ENCODE measurements around the gene ARHGAP8.

ARHGAP8 gene

GRCh38 chr22:44776605-44777363, 24.4 kb downstream of the ARHGAP8 start:
- H3K4me3 ChIP-seq (ENCODE audit: control insufficient read depth, low read depth, low read length) = no peak overlapping the region
- TF ChIP-seq, protein P1, sequence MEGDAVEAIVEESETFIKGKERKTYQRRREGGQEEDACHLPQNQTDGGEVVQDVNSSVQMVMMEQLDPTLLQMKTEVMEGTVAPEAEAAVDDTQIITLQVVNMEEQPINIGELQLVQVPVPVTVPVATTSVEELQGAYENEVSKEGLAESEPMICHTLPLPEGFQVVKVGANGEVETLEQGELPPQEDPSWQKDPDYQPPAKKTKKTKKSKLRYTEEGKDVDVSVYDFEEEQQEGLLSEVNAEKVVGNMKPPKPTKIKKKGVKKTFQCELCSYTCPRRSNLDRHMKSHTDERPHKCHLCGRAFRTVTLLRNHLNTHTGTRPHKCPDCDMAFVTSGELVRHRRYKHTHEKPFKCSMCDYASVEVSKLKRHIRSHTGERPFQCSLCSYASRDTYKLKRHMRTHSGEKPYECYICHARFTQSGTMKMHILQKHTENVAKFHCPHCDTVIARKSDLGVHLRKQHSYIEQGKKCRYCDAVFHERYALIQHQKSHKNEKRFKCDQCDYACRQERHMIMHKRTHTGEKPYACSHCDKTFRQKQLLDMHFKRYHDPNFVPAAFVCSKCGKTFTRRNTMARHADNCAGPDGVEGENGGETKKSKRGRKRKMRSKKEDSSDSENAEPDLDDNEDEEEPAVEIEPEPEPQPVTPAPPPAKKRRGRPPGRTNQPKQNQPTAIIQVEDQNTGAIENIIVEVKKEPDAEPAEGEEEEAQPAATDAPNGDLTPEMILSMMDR (IDR thresholded peaks at IDR 0.05; ENCODE audit: control insufficient read depth, insufficient read depth, low read depth, low read length, missing control alignments) = no peak
- no peak for DNase-seq (ENCODE audit: low read depth)

GRCh38 chr22:44777364-44777755, 25.0 kb downstream of the ARHGAP8 start:
- DNase-seq (ENCODE audit: low read depth) = no peak
- TF ChIP-seq, protein P1 (IDR thresholded peaks at IDR 0.05; ENCODE audit: control insufficient read depth, insufficient read depth, low read depth, low read length, missing control alignments) = no peak
- H3K4me3 ChIP-seq (ENCODE audit: control insufficient read depth, low read depth, low read length) = no peak overlapping the region

- no peak for DNase-seq (ENCODE audit: low read depth)
- TF ChIP-seq, protein P1 (IDR thresholded peaks at IDR 0.05; ENCODE audit: control insufficient read depth, insufficient read depth, low read depth, low read length, missing control alignments) = no peak
- no peak overlapping the region for H3K4me3 ChIP-seq (ENCODE audit: control insufficient read depth, low read depth, low read length)
Observed at GRCh38 chr22:44780876-44781449, 28.6 kb downstream of the ARHGAP8 start.

DNA sequence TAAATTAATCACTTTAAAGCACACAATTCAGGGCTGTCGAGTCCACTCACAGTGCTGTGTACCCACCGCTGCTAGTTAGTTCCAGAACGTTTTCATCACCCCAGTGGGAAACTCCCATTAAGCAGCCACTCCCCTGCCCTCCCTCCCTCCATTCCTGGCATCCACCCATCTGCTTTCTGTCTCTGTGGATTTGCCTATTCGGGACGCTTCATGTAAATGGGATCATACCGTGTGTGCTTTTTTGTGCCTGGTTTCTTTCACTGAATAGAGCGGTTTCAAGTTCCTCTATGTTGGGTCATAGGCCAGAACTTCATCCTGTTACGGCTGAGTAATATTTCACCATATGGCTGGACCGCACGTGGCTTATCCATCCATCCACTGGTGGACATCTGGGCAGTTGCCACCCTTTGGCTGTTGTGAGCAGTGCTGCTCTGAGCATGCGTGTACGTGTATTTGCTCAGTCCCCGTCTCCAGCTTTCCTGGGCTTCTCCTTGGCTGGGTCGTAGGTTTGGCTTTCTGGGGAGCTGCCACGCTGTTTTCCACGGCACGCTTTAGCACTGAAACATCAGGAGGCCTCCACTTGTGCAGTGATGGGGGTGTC, 30.1 kb downstream of the ARHGAP8 start:
- H3K4me3 ChIP-seq (ENCODE audit: control insufficient read depth, low read depth, low read length) = no peak overlapping the region
- TF ChIP-seq, protein P1 (IDR thresholded peaks at IDR 0.05; ENCODE audit: control insufficient read depth, insufficient read depth, low read depth, low read length, missing control alignments) = no peak
- DNase-seq (ENCODE audit: low read depth) = no peak

GRCh38 chr22:44783091-44783490, 30.7 kb downstream of the ARHGAP8 start:
- TF ChIP-seq, protein P1 (IDR thresholded peaks at IDR 0.05; ENCODE audit: control insufficient read depth, insufficient read depth, low read depth, low read length, missing control alignments) = no peak
- no peak overlapping the region for H3K4me3 ChIP-seq (ENCODE audit: control insufficient read depth, low read depth, low read length)
- no peak for DNase-seq (ENCODE audit: low read depth)

DNA sequence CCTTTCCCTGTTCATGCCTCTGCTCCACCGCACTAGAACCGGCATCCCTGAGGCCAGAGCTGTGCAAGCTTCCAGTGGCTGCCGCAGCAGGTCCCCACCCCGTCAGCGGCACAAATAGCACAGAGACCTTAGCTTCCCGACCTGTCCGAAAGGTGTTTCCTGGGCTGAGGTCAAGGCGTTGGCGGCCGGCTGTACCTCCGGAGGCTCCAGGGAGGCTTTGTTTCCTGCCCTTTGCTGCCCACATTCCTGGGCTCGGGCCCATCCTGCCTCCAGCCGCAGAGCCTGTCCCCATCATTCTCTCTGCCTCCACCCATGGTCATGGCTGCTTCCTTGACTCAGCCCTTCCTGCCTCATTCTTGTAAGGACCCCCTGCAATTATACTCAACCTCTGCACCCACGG, 31.2 kb downstream of the ARHGAP8 start:
- DNase-seq (ENCODE audit: low read depth) = no peak
- no peak overlapping the region for H3K4me3 ChIP-seq (ENCODE audit: control insufficient read depth, low read depth, low read length)
- TF ChIP-seq, protein P1 (IDR thresholded peaks at IDR 0.05; ENCODE audit: control insufficient read depth, insufficient read depth, low read depth, low read length, missing control alignments) = no peak

Measured in AG09309 (cell line).